ENCODE data around the gene CA14. TPM values are rescaled to one million over a fixed set of nuclear protein-coding genes. Genes with fewer than 3 reads are reported as not detected.

The CA14 gene
- not detected in 2 replicates for total RNA-seq

DNA sequence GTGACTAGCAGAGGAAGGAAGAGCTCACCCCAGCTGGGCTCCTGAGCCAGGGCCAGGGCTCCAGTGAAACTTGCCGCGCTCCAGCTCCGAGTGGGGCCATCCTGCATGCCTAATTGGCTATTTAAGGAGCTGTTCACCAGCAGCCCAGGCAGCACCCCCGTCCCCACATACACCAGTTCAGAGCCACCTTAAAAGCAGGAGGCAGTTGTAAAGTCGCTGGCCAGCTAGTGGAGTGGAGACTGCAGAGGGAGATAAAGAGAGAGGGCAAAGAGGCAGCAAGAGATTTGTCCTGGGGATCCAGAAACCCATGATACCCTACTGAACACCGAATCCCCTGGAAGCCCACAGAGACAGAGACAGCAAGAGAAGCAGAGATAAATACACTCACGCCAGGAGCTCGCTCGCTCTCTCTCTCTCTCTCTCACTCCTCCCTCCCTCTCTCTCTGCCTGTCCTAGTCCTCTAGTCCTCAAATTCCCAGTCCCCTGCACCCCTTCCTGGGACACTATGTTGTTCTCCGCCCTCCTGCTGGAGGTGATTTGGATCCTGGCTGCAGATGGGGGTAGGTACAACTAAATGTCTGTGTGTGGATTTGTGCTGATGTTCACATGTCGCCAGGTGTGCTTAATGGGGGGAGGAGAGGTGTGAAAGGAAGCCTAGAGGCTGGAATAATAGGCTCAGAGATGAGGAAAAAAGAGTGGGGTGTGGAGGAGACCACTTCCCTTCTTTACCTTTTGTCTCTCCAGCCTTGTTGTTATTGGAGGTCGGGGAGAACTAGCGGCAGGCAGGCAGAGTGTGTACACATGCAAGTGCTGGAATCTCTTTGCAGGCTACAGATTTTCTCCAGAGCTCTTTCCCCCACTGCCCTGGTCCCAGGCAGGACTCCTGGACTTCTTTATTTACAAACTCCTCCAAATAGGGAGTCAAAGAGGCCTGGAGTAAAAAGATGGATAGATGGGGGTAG, at the start of gene CA14:
CA14 (plus strand) TSS at position 151 of the 962 bp plus-strand sequence; CDS start at position 506, 355 bp downstream.

DNA sequence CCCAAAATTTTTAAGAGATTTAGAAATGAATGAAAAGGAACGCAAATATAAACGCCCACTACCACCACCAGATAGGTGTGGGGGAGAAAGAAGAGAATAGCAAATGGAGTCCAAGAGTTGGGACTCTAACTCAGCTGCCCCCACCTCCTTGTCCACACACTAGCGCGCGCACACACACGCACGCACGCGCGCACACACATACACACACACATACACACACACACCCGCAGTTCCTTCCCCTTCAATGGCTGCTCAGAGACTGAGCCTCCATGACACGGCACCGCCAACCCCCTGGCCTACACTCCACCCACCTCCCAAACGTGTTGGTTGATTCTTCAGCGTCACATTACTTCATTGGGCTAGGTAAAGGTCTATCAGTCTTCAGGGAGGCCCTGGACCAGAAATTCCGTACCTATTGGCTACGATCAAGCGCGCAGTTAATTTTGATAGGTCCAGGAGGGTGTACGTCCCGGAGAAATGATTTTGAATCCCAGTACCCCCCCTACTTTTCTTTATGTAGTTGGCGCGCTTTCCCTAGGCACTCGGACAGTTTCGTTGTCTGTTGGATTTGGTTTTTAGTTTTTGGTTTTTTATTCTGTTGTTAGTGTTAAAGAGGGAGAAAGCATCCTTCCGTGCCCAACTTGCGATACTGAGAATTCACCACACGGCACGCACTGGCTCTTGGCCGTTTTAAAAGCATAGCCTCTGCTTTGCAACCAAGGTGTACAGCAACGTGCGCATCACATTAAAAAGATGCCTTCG, 21.5 kb upstream of the CA14 start, which contains the start of gene ANP32E:
ANP32E (minus strand) TSS at position 261 of the 762 bp plus-strand sequence. CDS start 326 bp downstream, outside the sequence.

DNA sequence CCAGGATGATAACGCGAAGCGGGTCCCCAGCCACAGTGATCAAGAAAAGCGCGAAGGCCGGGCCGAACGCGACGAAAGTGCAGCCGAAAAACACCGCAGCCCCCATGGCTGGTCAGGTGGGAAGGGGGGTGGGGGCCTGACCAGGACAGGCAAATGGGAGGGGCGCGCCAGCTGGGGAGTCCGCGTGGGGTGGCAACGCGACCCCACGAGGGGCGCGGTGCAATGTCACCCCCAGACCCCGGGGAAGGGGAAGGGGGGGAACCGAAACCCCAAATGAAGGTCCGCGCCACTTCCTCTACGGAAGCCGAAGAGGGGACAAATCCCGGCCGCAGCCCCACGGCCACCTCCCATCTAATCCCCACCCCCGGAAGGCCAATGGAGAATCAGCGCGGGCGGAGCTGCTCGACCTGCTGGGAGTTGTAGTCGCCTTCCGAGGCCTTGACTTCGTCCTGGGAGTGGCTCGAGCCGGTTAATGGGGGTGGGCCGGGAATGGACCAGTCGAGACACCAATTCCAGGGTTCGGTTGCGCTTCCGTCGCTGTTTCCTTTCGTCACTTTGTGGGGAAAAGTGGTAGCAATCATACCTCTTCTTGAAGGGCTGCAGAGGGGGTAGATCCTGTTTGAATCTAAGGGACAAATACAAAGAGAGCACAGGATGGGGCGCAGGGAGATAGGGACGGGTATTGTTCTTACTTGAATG, 11.3 kb downstream of the CA14 start, which contains the start of gene APH1A:
APH1A (minus strand) TSS at position 312 of the 699 bp plus-strand sequence; CDS start at position 106, 206 bp downstream.

DNA sequence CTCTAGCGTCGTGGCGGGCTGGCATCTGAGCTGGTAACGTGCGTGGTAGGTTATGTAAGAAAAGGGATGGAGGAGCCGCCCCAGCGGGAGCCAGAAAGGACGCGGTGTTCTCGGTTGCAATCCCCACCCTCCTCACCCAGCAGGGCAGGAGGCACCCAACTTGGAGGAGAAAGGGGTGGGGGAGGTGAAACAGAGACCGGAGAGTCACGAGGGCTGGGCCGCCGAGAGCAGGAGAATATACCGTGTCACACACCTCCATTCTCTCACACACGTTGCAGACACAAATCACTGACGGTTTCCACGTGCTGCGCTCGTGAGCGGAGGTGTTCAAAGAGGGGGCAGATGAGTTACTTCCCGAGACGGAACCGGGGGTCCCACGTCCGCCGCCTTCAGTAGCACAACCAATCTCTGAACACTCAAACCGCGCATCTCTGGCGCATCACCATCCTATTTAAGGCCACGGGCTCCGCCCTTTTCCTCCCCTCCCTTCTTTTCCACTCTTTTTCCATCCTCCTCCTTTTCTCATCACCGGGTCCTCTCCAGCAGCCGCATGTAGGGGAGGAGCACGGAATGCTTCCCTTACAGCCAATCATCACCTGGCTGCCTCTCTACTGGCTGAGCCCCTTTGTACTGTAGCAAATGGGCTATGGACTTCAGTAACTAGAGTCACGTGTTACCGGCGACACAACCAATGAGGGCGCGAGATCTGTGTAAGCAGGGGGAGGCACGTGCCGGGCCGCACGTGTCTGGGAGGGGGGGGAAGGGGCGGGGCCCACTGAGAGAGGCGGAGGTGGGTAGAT, 24.4 kb downstream of the CA14 start, which contains the start of gene CIART:
CIART (plus strand) TSS at position 797 of the 800 bp plus-strand sequence. CDS start 714 bp downstream, outside the sequence.

DNA sequence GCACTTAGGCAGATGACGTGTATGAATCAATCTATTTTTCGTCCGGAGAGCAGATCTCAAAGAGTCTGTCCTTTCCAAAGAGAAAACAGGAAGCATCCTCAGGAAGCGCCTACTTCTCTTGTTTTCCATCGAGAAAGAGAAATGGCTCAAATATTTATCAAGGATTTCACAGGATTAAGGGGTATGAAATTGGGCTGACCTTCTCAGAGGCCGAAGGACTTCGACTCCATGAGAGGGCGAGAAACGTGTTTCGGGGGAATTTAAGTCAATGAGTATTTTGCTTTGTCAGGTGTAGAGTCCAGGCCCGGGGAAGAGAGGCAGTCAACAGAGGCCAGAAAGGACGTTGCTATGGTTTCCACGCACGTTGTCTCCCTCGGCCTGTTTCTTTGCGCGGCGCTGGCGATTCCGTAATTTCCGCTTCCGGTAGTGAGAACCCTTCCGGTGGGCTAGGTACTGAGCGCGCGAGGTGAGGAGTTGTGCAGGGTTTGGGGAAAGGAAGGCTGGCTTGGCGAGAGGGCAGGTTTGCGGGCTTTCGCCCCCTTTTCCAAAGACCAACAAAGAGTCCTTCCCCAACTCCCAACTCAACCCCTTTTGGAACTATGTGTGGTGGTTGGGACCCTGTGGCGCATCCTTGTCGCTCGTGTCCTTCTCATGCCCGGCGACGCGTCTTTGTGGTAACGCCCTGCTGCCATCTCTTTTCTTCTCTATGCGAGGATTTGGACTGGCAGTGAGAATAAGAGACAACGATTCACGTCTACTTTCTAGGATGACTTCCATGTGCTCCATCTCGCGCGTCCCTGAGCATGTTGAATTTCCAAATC, 36.1 kb downstream of the CA14 start, which contains the start of gene MRPS21:
MRPS21 (plus strand) TSS at position 429 of the 821 bp plus-strand sequence. CDS start 506 bp downstream, outside the sequence.

Other genes with a start within 250 kb of the CA14 start
- 13.4 and 13.8 TPM in 2 replicates for gene OTUD7B, start 247.0 kb upstream of the CA14 start, total RNA-seq
- 39.9 and 43.2 TPM in 2 replicates for gene VPS45, start 190.0 kb upstream of the CA14 start, total RNA-seq
- 40.0 and 45.1 TPM in 2 replicates for gene PLEKHO1, start 107.9 kb upstream of the CA14 start, total RNA-seq
- gene ANP32E, start 21.7 kb upstream of the CA14 start, total RNA-seq, result 24.6 and 39.2 TPM in 2 replicates
- 83.4 and 92.6 TPM in 2 replicates for gene APH1A, start 11.2 kb downstream of the CA14 start, total RNA-seq
- gene C1orf54, start 15.0 kb downstream of the CA14 start, total RNA-seq, result 65.3 and 92.0 TPM in 2 replicates
- 2.7 and 4.9 TPM in 2 replicates for gene CIART, start 24.8 kb downstream of the CA14 start, total RNA-seq
- gene MRPS21, start 36.1 kb downstream of the CA14 start, total RNA-seq, result 105 and 122 TPM in 2 replicates
- 29.0 and 31.2 TPM in 2 replicates for gene PRPF3, start 63.8 kb downstream of the CA14 start, total RNA-seq
- 5.0 and 6.4 TPM in 2 replicates for gene RPRD2, start 106.4 kb downstream of the CA14 start, total RNA-seq
- gene TARS2, start 229.6 kb downstream of the CA14 start, total RNA-seq, result 11.1 and 12.8 TPM in 2 replicates

All from bronchial smooth muscle cell (primary cell).